IMR-90 (cell line): Measurements from ENCODE around the gene MPC1. TPM values are rescaled to one million over a fixed set of nuclear protein-coding genes. Genes with fewer than 3 reads are reported as not detected.

Experiments used
- ATAC-seq: fragments of 200-7000 bp; cut with Tn5 transposase; 2 replicates; pipeline ENCODE4 v1.9.1; 2020; ENCODE audit warnings: low read depth, mild to moderate bottlenecking, moderate library complexity
- BruUV-seq: library from RNA; stranded (reverse); fragments of 400-500 nt; replicated peaks from 2 replicates; lab custom pipeline; 2021; lab: Mats Ljungman, UMichigan
- CTCF ChIA-PET: fragments of 300-600 bp; formaldehyde crosslinking; extraction: SDS; loops from one replicate; lab custom pipeline; 2021; ENCODE audit warnings: antibody characterized with exemption; lab: Yijun Ruan, JAX
- POLR2A ChIA-PET: fragments of 300-600 bp; sonication (Branson Sonifier 250); formaldehyde crosslinking; loops from one replicate; lab custom pipeline; 2022; ENCODE audit warnings: antibody characterized with exemption; ENCODE audit not compliant: unreplicated experiment; lab: Charles Lee
- DNase-seq: peaks from one replicate; pipeline ENCODE4 v3.0.0; 2013
- H2AFZ ChIP-seq: replicated peaks from 2 replicates; pipeline ENCODE3; 2013; ENCODE audit warnings: low read length, mild to moderate bottlenecking; ENCODE audit not compliant: poor library complexity
- H2AK5ac ChIP-seq: 2 replicates; pipeline ENCODE4 v1.6.1; 2013; ENCODE audit warnings: low read depth, low read length, inconsistent platforms
- H2AK9ac ChIP-seq: replicated peaks from 2 replicates; pipeline ENCODE3; 2013; ENCODE audit warnings: mild to moderate bottlenecking, low read depth, low read length, moderate library complexity; ENCODE audit not compliant: poor library complexity
- H2BK120ac ChIP-seq: 2 replicates; pipeline ENCODE4 v1.6.1; 2013; ENCODE audit warnings: low read depth, low read length, inconsistent platforms
- H2BK15ac ChIP-seq: 3 replicates; pipeline ENCODE4 v1.6.1; 2013; ENCODE audit warnings: low read depth, low read length, inconsistent platforms
- H2BK20ac ChIP-seq: 2 replicates; pipeline ENCODE4 v1.6.1; 2013; ENCODE audit warnings: low read depth, mild to moderate bottlenecking, inconsistent platforms, low read length, moderate library complexity
- H2BK5ac ChIP-seq: 2 replicates; pipeline ENCODE4 v1.6.1; 2013; ENCODE audit warnings: mild to moderate bottlenecking, low read depth, low read length, inconsistent platforms; ENCODE audit not compliant: poor library complexity, severe bottlenecking
- H3K14ac ChIP-seq: replicated peaks from 2 replicates; pipeline ENCODE4 v1.6.1; 2013; ENCODE audit warnings: low read depth, low read length, inconsistent platforms
- H3K18ac ChIP-seq: 2 replicates; pipeline ENCODE4 v1.6.1; 2013; ENCODE audit warnings: low read depth, low read length, control low read depth
- H3K23ac ChIP-seq: 2 replicates; pipeline ENCODE4 v1.6.1; 2013; ENCODE audit warnings: low read depth, low read length, inconsistent platforms
- H3K27ac ChIP-seq: 2 replicates; pipeline ENCODE4 v1.5.1; 2013; ENCODE audit warnings: mild to moderate bottlenecking, control low read depth, low read length; ENCODE audit not compliant: insufficient read depth
- H3K27me3 ChIP-seq: 2 replicates; pipeline ENCODE4 v1.6.1; 2013; ENCODE audit warnings: low read length; ENCODE audit not compliant: control insufficient read depth, insufficient read depth
- H3K36me3 ChIP-seq: 2 replicates; pipeline ENCODE4 v1.6.1; 2013; ENCODE audit warnings: low read length, mixed read lengths; ENCODE audit not compliant: control insufficient read depth, insufficient read depth
- H3K4ac ChIP-seq: 2 replicates; pipeline ENCODE4 v1.6.1; 2013; ENCODE audit warnings: low read depth, low read length, inconsistent platforms
- H3K4me1 ChIP-seq: 2 replicates; pipeline ENCODE4 v1.6.1; 2013; ENCODE audit warnings: low read length, mixed read lengths; ENCODE audit not compliant: control insufficient read depth, insufficient read depth
- H3K4me2 ChIP-seq: 2 replicates; pipeline ENCODE4 v1.6.1; 2013; ENCODE audit warnings: low read depth, mild to moderate bottlenecking, control low read depth, low read length, moderate library complexity
- H3K4me3 ChIP-seq: 2 replicates; pipeline ENCODE4 v1.5.1; 2013; ENCODE audit warnings: low read depth, mild to moderate bottlenecking, control low read depth, low read length, moderate library complexity; ENCODE audit not compliant: insufficient read depth
- H3K56ac ChIP-seq: 2 replicates; pipeline ENCODE4 v1.6.1; 2013; ENCODE audit warnings: low read length, inconsistent platforms; ENCODE audit not compliant: insufficient read depth; ENCODE audit errors: extremely low read depth
- H3K79me1 ChIP-seq, 2 experiments: 2 replicates each; pipeline ENCODE4 v1.6.1; 2013; ENCODE audit warnings: low read length in 2 of 2, inconsistent platforms in 1 of 2, low read depth in 1 of 2
- H3K9ac ChIP-seq: 2 replicates; pipeline ENCODE4 v1.6.1; 2013; ENCODE audit warnings: low read depth, low read length, control low read depth
- H3K9me1 ChIP-seq: 2 replicates; pipeline ENCODE4 v1.6.1; 2013; ENCODE audit warnings: low read length, inconsistent platforms; ENCODE audit not compliant: insufficient read depth
- H3K9me3 ChIP-seq: 2 replicates; pipeline ENCODE4 v1.6.1; 2013; ENCODE audit warnings: low read length; ENCODE audit not compliant: control insufficient read depth, insufficient read depth
- H4K20me1 ChIP-seq: 2 replicates; pipeline ENCODE4 v1.6.1; 2013; ENCODE audit warnings: low read length, inconsistent platforms; ENCODE audit not compliant: insufficient read depth
- H4K5ac ChIP-seq: 2 replicates; pipeline ENCODE4 v1.6.1; 2013; ENCODE audit warnings: mild to moderate bottlenecking, low read depth, low read length, control low read depth
- H4K8ac ChIP-seq, 2 experiments: 2 replicates each; pipeline ENCODE4 v1.6.1; 2013; ENCODE audit warnings: low read depth in 2 of 2, low read length in 2 of 2, control low read depth in 1 of 2, inconsistent platforms in 1 of 2
- H4K91ac ChIP-seq: 2 replicates; pipeline ENCODE4 v1.6.1; 2013; ENCODE audit warnings: low read depth, low read length, inconsistent platforms; ENCODE audit not compliant: insufficient read depth
- CEBPB ChIP-seq: IDR thresholded peaks from 2 replicates; pipeline ENCODE4 v1.6.1; 2012; ENCODE audit warnings: low read depth, low read length, improper control_type of control experiment
- MAFK ChIP-seq: IDR thresholded peaks from 2 replicates; pipeline ENCODE4 v1.6.1; 2012; ENCODE audit warnings: low read depth, low read length, improper control_type of control experiment
- MXI1 ChIP-seq: IDR thresholded peaks from 2 replicates; pipeline ENCODE4 v1.6.1; 2012; ENCODE audit warnings: low read depth, mild to moderate bottlenecking, low read length, moderate library complexity, borderline replicate concordance
- RAD21 ChIP-seq: IDR thresholded peaks from 2 replicates; pipeline ENCODE4 v1.6.1; 2012; ENCODE audit warnings: low read length, improper control_type of control experiment
- RFX5 ChIP-seq: IDR thresholded peaks from 2 replicates; pipeline ENCODE4 v1.8.0; 2012; ENCODE audit warnings: low read depth, mild to moderate bottlenecking, low read length, moderate library complexity
- WGBS, 2 experiments: methylation state at CpG; one replicate each; pipeline versions ENCODE4 v1.1.5 to v1.1.7; 2013; ENCODE audit warnings: missing lambda C conversion rate in 2 of 2; ENCODE audit not compliant: insufficient read length in 1 of 2; ENCODE audit errors: extremely low coverage in 2 of 2; 5-methylcytosine and 5-hydroxymethylcytosine counted together
- dilution Hi-C: fragments of 300-500 bp; cut with HindIII; formaldehyde crosslinking; loops from one replicate; pipeline ENCODE4 v1.14.3; 2018; ENCODE audit warnings: low sequenced_read_pairs; ENCODE audit not compliant: unreplicated experiment
- in situ Hi-C: fragments of 300-500 bp; cut with MboI; formaldehyde crosslinking; loops from 3 replicates; pipeline ENCODE4 v1.14.3; 2019; ENCODE audit warnings: low sequenced_read_pairs, inconsistent platforms, mixed read lengths
- intact Hi-C: fragments of 100-400 bp; cut with micrococcal nuclease; formaldehyde crosslinking; loops from 2 replicates; pipeline ENCODE4 v1.10.0; 2022
- polyA plus RNA-seq, 3 experiments: library from polyadenylated mRNA; depleted of rRNA; stranded (reverse); fragments of >200 nt; gene quantifications; 2 replicates each; pipeline ENCODE4 v1.2.3, GENCODE V29; 2012; ENCODE audit warnings: low replicate concordance in 1 of 3
- total RNA-seq: library from RNA; depleted of rRNA; stranded (reverse); fragments of >200 nt; gene quantifications from 2 replicates; pipeline ENCODE4 v1.2.3, GENCODE V29; 2012
- TF ChIP-seq, protein P1 (sequence below): fragments of 150-350 bp; IDR thresholded peaks from 2 replicates; pipeline ENCODE4 v1.6.1; 2016; ENCODE audit warnings: low read depth, mild to moderate bottlenecking, low read length, moderate library complexity, borderline replicate concordance

The MPC1 gene
- total and polyA plus RNA-seq, 2 of the 4 experiments (the other 2 are of a cell fraction), result 10.9 to 12.0 TPM

DNA sequence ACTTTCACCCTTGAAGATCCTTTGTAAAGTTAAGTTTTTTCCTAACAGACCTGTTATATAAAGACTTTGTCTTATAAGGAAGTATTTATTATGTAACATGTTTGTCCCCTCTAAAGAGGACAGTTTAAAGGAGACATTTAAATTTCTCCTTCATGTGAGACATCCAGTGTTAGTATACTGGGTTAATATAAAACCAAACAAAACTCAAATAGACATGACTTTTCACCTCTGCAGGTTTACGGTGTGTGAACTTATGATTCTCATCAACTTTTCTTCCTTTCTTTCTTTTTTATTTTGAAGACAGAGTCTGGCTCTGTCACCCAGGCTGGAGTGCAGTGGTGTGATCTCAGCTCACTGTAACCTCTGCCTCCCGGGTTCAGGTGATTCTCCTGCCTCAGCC lies 17.4 kb upstream of the MPC1 start:
- Histone ChIP-seq H2BK15ac (no peak overlapping the region), H4K91ac (no peak overlapping the region), H3K9ac (no peak overlapping the region), H2BK20ac (no peak overlapping the region), H2AK5ac (no peak overlapping the region), H2BK5ac (no peak overlapping the region), H3K9me3 (peaks cover 3% of the 10 kb centered on the region; the same call in 1 of the 2 replicates), H2AK9ac (no peak overlapping the region), H3K23ac (no peak overlapping the region), H4K20me1 (no peaks in the 10 kb centered on the region), H3K79me1 (no peaks in the 10 kb centered on the region), H2BK120ac (no peak overlapping the region), H3K4me1 (no peaks in the 10 kb centered on the region), H3K4ac (no peak overlapping the region), H3K36me3 (no peaks in the 10 kb centered on the region), H3K9me1 (no peaks in the 10 kb centered on the region), H3K27ac (no peak overlapping the region), H3K18ac (no peak overlapping the region), H3K27me3 (peaks cover 15% of the 10 kb centered on the region), H3K56ac (no peak overlapping the region), H3K4me3 (no peak overlapping the region), H4K5ac (no peak overlapping the region), H3K14ac (no peak overlapping the region), H2AFZ (no peak overlapping the region), H4K8ac (no peak overlapping the region), H3K4me2 (no peak overlapping the region)
- DNase-seq (no peak), ATAC-seq (no peak)
- intact Hi-C loops (loop anchor here (1.0 to 2.0 kb wide), 3 partner anchors 125 to 515 kb away; no protein-coding TSS in a partner anchor), dilution Hi-C loops (no loop called here), in situ Hi-C loops (no loop called here)
- POLR2A ChIA-PET, result no interaction called here
- TF ChIP-seq RAD21 (no peak), MXI1 (no peak), RFX5 (no peak), MAFK (no peak), CEBPB (no peak)
- TF ChIP-seq, protein P1, sequence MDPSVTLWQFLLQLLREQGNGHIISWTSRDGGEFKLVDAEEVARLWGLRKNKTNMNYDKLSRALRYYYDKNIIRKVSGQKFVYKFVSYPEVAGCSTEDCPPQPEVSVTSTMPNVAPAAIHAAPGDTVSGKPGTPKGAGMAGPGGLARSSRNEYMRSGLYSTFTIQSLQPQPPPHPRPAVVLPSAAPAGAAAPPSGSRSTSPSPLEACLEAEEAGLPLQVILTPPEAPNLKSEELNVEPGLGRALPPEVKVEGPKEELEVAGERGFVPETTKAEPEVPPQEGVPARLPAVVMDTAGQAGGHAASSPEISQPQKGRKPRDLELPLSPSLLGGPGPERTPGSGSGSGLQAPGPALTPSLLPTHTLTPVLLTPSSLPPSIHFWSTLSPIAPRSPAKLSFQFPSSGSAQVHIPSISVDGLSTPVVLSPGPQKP, result no peak
- CTCF ChIA-PET, result interaction anchor here (0.5 to 2.6 kb wide), 9 partner anchors 8 to 237 kb away, joined by 3 to 20 read pairs (median 3); no protein-coding TSS in a partner anchor
- no TSS peak for BruUV-seq
- WGBS, 2 experiments, result no CpG with 5 or more reads among the region's 2 CpGs
